ENCODE measurements around the gene MYPN. TPM values are rescaled to one million over a fixed set of nuclear protein-coding genes. Genes with fewer than 3 reads are reported as not detected.

The MYPN gene
- total RNA-seq, 1 experiment from 2014 or later = not detected

- H3K27me3 ChIP-seq (ENCODE audit: insufficient read depth, low read length) = no peaks in the 10 kb centered on the region
- no peak overlapping the region for H4K8ac ChIP-seq (replicated peaks; ENCODE audit: insufficient read length, low read depth, low read length)
- no peak overlapping the region for H3K18ac ChIP-seq (ENCODE audit: insufficient read length, low read depth, low read length)
- no CpG with 5 or more reads among the region's 3 CpGs for WGBS (ENCODE audit: extremely low coverage, insufficient read length, low lambda C conversion rate)
- no peak overlapping the region for H3K4ac ChIP-seq (ENCODE audit: low read depth, low read length)
- H3K9ac ChIP-seq (ENCODE audit: extremely low read depth, insufficient read length, low read length) = no peak overlapping the region
- H3K14ac ChIP-seq (ENCODE audit: insufficient read depth, low read length) = no peak overlapping the region
- Mint-ChIP-seq H3K4me3 (no peak overlapping the region), H3K27ac (no peak overlapping the region), H3K4me1 (peaks cover 0 to under 1% of the 10 kb centered on the region in 2 experiments; a peak in 2 of 4 replicates), H3K9me3 (no peaks in the 10 kb centered on the region), H3K36me3 (ENCODE audit: insufficient read depth in 1 of 3, low read depth in 3 of 3) (no peaks in the 10 kb centered on the region), H3K27me3 (ENCODE audit: low read depth) (no peaks in the 10 kb centered on the region)
- no peak overlapping the region for H2BK15ac ChIP-seq (ENCODE audit: low read depth, low read length)
- H3T11ph ChIP-seq (ENCODE audit: low read length) = no peak overlapping the region
- H4K5ac ChIP-seq (ENCODE audit: insufficient read length, low read depth, low read length) = no peak overlapping the region
- no peaks in the 10 kb centered on the region for H3K23me2 ChIP-seq (ENCODE audit: insufficient read length, low read depth, low read length, poor library complexity, severe bottlenecking)
- no peaks in the 10 kb centered on the region for H3K9me3 ChIP-seq (ENCODE audit: control insufficient read depth, low read depth, low read length)
- no peaks in the 10 kb centered on the region for H4K20me1 ChIP-seq (ENCODE audit: control insufficient read depth, insufficient read depth, insufficient read length)
- no peak overlapping the region for H2AK5ac ChIP-seq (ENCODE audit: insufficient read length, low read length)
- H4K91ac ChIP-seq (ENCODE audit: insufficient read length, low read depth, low read length) = no peak overlapping the region
- H2BK12ac ChIP-seq (ENCODE audit: insufficient read length, low read depth, low read length) = no peak overlapping the region
- DNase-seq = no peak
- H2BK20ac ChIP-seq (ENCODE audit: low read depth, low read length, poor library complexity, severe bottlenecking) = no peak overlapping the region
- no peak overlapping the region for H2BK5ac ChIP-seq (ENCODE audit: insufficient read length, low read length)
- no peaks in the 10 kb centered on the region for H3K4me1 ChIP-seq (ENCODE audit: insufficient read depth, low read length)
- H3K79me2 ChIP-seq (ENCODE audit: insufficient read depth, low read length) = no peaks in the 10 kb centered on the region
- H3K27ac ChIP-seq (ENCODE audit: insufficient read length, low read depth, low read length) = no peak overlapping the region
- H3K4me2 ChIP-seq (ENCODE audit: insufficient read depth, insufficient read length, low read length) = no peak overlapping the region
- no peak overlapping the region for H3K56ac ChIP-seq (ENCODE audit: insufficient read length, low read depth, low read length)
- no peak overlapping the region for H2BK120ac ChIP-seq (ENCODE audit: low read depth, low read length, poor library complexity, severe bottlenecking)
- TF ChIP-seq CTCF (conservative IDR thresholded peaks at IDR 0.05) = no peak
- no peak overlapping the region for H2AFZ ChIP-seq (ENCODE audit: low read length)
- H3K23ac ChIP-seq (ENCODE audit: insufficient read length, low read depth, low read length) = no peak overlapping the region
- no peaks in the 10 kb centered on the region for H3K79me1 ChIP-seq (ENCODE audit: insufficient read depth, low read depth, low read length, poor library complexity, severe bottlenecking)
These were observed 2.6 kb upstream of the MYPN start for GRCh38 chr10:68106656-68107055.

Data from H9 (cell line).